CMK (cell line): ENCODE results near the gene MED9.
"Not testable (repeated sequence)": the region's sequence is repeated elsewhere in the genome, so short reads cannot be mapped to it uniquely, and the experiment has no call there.

Source experiments
- DNase-seq: peaks from one replicate; pipeline ENCODE4 v3.0.0-alpha.2; 2010; ENCODE audit warnings: low read depth

The MED9 gene

DNA sequence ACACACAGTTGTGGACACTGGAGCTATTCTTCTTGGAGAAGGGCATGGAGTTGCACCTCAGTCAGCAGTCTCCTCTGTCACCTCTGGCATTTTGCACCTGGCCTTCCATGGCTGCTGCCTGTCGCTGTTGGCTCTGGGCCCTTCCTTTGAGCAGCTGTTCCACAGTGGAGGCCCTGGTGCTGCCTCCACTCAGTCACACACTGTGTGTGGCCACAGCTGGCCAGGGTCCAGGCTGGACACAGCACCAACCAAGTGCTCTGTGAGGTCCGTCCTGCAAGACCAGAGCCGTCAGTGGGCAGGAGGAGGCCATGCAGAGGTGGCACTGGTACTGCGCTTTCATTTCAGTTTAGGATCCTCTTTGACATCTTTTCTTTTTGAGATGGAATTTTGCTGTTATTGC is 21.6 kb upstream of the MED9 start:
- DNase-seq: no peak

DNA sequence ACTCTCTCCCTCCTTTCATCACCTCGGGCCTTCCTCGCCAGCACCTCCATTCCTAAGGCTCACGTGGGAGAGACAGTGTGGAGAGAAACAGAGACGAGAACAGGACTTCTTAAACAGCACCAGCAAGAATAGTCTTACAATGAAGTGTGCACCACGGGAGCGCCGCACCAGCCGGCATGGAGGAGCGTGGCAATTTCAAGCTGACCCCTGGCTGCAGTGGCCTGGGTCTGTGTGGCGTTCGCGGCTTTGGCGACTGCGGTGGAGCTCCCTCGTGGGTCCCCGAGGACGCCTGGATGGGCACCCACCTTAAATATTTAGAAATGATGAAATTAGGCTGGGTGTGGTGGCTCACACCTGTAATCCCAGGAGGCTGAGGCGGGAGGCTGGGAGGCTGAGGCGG is 20.5 kb upstream of the MED9 start:
- no peak for DNase-seq

DNA sequence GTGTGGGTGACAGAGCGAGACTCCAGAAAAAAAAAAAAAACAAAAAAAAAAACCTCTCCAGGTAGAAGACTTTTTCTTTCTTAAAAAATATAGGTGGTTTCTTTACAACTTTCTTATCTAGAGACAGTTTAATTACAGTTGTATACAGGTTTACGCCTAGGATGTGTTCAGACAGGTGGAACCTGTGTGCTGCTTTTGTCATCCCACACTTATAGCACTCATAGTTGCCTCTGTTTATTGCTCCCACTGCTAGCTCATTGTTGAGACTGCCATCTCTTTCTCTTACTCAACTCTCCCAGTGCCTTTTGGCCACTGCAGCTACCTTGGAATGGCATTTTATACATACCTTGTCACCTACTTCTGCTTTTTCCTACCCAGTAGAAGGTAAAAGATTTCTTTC is 19.1 kb upstream of the MED9 start:
- DNase-seq: no peak

DNA sequence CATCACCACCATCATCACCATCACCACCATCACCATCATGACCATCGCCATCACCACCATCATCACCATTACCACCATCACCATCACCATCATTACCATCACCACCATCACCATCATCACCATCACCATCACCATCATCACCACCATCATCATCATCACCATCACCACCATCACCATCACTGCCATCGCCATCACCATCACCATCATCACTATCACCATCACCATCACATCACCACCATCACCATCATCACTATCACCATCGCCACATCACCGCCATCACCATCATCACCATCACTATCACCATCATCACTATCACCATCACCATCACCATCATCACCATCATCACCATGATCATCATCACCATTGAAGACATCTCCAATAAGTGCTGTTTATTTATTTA is 16.8 kb upstream of the MED9 start:
- DNase-seq: no peak

- no peak for DNase-seq
These were observed 14.6 kb upstream of the MED9 start for GRCh38 chr17:17462048-17462824.

DNA sequence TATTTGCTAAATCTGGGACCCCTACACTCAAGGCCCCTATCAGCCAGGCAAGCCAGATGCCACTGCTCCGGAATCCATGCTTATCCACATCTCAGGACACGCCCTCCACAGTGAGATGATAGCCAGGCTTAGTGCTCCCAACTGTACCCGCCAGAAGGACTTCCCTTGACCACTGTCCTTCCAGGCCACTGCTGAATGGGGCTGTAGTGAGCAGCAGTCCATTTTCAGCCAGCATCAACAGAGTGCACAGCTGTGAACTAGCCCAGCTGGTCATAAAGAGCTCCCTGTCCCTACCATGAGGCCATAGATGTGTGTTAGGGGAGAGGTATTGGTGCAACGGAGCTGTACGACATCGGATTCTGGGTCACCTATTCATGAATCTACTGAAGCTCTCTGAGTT is 13.0 kb upstream of the MED9 start:
- no peak for DNase-seq

GRCh38 chr17:17465878-17466277 is 10.9 kb upstream of the MED9 start:
- not testable (repeated sequence) for DNase-seq

- no peak for DNase-seq
These were observed 10.3 kb upstream of the MED9 start for GRCh38 chr17:17466511-17466910.

GRCh38 chr17:17467016-17467415 is 9.8 kb upstream of the MED9 start:
- no peak for DNase-seq

GRCh38 chr17:17467720-17468119 is 9.1 kb upstream of the MED9 start:
- no peak for DNase-seq

GRCh38 chr17:17468217-17469010 is 8.4 kb upstream of the MED9 start:
- DNase-seq: no peak

DNA sequence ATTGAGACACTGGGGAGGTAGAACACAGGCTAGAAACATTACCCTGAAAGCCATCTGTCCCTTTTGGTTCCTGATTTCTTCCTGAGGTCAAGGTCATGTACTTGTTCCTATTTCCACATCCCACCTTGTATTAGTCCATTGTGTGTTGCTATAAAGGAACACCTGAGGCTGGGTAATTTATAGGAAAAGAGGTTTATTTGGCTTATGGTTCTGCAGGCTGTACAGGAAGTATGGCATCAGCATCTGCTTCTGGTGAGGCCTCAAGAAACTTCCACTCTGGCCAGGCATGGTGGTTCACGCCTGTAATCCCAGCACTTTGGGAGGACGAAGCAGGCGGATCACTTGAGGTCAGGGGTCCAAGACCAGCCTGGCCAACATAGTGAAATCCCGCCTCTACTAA is 7.4 kb upstream of the MED9 start:
- no peak for DNase-seq

GRCh38 chr17:17469996-17470395 is 6.8 kb upstream of the MED9 start:
- DNase-seq: no peak

DNA sequence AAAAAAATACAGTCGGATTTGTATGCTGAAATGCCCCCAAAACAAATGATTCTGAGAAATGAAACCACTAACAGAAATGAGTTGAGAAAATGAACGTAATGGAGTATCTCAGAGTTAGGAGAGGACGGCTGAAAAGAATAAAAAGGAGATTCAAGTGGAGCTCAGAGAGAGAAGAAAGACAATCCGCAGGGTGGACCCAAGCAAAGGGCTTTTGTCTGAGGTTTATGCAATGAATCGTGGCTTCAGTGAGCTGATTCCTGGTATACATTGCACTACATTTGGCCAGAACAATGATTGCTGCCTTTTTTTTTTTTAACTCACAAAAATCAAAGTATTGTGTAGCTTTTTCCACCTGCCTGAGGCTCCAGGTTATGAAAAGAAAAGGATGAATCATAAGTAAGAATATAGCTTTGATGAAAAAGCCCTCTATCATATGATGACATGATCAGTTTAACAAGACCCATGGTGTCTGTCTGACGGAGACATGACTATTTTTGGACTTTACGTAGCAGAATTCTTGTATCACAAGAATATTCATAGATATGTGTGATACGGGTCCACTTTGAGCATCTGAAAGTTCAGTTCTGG is 4.4 kb upstream of the MED9 start:
- no peak for DNase-seq

- no peak for DNase-seq
These were observed 2.5 kb upstream of the MED9 start for GRCh38 chr17:17474341-17474740.

GRCh38 chr17:17479209-17479608 is 2.4 kb downstream of the MED9 start:
- no peak for DNase-seq

DNA sequence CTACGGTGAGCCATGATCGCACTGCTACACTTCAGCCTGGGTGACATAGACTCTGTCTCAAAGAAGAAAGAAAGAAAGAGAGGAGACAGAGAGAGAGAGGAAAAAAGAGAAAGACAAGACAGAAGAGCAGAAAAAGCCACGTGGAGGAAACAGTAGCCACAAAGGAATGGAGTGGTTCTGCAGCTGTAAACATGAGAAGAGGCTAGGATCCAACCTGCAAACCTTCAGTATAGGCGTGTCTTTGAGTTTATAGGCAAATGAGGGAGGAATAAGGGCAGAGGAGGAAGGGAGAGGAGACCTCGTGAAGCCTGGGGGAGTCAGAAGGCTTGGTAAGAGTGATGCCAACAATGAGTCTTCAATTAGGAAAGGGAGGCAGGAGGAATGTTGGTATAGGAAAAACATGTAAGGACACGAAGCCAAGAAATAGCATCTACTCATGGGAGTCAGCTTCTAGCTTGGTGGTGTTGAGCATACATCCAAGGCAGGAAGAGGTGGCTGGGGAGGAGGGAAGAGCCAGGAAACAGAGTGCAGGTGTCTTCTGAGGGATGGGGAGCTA is 3.9 kb downstream of the MED9 start:
- DNase-seq: no peak

DNA sequence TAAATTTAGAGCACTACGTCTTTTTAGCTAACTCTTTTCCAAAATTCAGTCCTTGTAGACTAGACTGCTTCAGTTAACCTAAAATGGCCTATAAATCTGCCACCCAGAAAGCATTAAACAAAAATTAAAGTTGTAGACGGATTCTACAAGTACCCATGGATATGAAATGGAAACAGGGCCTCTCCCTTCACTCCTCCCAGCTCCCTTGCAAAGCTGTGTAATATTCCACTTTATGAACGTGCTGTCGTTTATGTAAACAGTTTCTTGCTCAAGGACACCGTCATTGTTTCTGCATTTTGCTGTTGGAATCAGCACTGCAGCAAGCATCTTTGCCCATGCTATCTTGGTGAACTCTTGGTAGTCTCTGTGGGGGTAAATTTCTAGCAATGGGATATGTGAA is 5.1 kb downstream of the MED9 start:
- no peak for DNase-seq

GRCh38 chr17:17484451-17484899 is 7.7 kb downstream of the MED9 start:
- DNase-seq: no peak

DNA sequence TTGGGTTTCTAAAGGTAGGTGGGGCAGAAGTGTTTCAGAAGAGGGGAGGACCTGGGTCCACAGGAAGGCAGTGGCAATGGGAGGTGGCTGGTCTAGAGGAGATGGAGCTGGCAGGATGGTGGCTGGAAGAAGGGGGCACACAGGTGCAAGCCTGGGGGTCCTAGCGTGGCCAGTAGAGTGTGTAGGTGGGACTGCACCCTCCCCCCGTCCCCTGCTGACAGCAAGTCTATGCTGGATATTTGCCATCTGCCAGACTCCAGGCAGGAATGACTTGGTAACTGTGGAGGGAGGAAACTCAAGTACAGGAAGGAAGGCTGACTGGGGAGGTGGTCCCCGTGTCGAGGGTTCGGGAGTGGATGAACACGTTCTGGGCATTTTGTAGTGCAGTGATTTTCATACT is 8.6 kb downstream of the MED9 start:
- DNase-seq: no peak

DNA sequence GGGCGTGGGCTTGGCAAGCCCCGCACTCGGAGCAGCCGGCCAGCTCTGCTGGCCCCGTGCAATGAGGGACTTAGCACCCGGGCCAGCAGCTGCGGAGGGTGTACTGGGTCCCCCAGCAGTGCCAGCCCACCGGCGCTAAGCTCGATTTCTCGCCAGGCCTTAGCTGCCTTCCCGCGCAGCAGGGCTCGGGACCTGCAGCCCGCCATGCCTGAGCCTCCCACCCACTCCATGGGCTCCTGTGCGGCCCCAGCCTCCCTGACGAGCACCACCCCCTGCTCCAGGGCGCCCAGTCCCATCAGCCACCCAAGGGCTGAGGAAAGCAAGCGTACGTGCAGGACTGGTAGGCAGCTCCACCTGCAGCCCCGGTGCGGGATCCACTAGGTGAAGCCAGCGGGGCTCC is 9.6 kb downstream of the MED9 start:
- not testable (repeated sequence) for DNase-seq

DNA sequence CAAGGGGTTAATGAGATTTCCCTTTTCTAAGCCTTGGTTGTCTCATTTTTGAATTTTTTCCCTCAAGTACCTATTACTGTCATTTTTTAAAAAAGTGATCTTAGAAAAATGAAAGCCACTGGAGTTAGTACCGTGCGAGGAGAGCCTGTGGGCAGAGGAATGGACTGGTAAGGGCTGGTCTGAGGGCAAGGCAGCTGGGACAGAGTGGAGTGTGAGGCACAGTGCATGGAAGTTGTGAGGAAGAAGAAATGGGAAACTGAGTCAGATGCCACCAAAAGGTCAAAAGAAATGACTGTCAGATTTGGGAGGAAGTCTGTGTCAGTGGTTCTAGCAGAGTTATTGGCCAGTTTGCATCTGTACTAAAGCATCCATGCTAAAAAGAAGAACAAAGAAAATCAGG is 11.2 kb downstream of the MED9 start:
- no peak for DNase-seq

DNA sequence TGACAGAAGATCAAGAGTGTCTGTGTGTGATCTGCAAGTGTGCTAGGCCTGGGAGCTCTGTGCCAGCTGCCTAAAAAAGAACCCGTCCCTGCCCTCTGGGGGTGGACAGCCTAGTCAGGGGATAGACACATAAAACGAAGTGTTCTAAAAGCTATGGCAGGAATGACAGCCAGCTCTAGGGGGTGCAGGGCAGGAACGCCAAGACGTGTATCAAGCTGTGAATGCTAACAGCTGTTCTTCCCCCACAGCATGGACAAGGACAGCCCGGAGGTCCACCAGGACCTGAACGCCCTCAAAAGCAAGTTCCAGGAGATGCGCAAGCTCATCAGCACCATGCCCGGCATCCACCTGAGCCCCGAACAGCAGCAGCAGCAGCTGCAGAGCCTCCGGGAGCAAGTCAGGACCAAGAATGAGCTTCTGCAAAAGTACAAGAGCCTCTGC is 14.3 kb downstream of the MED9 start:
- no peak for DNase-seq
